NOMO-1 (cell line): ENCODE measurements around the gene LDLR.
"Not testable (repeated sequence)": the region's sequence is repeated elsewhere in the genome, so short reads cannot be mapped to it uniquely, and the experiment has no call there.

ENCODE experiments used
- DNase-seq, 2 experiments: peaks; one replicate each; lab custom pipeline; 2025; ENCODE audit not compliant: unreplicated experiment in 2 of 2; lab: John Stamatoyannopoulos, UW

The LDLR gene

GRCh38 chr19:11103667-11104066 lies 14.4 kb downstream of the LDLR start:
- not testable (repeated sequence) for DNase-seq

GRCh38 chr19:11105014-11105636 lies 15.9 kb downstream of the LDLR start:
- no peak for DNase-seq

DNA sequence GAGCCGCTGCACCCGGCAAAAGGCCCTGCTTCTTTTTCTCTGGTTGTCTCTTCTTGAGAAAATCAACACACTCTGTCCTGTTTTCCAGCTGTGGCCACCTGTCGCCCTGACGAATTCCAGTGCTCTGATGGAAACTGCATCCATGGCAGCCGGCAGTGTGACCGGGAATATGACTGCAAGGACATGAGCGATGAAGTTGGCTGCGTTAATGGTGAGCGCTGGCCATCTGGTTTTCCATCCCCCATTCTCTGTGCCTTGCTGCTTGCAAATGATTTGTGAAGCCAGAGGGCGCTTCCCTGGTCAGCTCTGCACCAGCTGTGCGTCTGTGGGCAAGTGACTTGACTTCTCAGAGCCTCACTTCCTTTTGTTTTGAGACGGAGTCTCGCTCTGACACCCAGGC lies 17.2 kb downstream of the LDLR start:
- no peak for DNase-seq

DNA sequence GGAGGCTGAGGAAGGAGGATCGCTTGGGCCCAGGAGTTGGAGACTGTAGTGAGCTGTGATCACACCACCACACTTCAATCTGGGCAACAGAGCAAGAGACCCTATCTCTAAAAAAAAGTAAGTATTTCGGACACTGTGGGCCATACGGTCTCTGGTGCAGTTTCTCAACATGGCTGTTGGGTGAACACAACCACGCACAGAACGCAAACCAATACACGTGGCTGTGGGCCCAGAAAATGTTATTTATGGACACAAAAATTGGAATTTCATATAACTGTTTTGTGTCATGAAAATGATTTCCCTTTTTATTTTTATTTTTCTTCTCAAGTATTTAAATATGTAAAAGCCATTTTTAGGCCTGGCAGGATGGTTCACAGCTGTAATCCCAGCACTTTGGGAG lies 19.5 kb downstream of the LDLR start:
- no peak for DNase-seq

DNA sequence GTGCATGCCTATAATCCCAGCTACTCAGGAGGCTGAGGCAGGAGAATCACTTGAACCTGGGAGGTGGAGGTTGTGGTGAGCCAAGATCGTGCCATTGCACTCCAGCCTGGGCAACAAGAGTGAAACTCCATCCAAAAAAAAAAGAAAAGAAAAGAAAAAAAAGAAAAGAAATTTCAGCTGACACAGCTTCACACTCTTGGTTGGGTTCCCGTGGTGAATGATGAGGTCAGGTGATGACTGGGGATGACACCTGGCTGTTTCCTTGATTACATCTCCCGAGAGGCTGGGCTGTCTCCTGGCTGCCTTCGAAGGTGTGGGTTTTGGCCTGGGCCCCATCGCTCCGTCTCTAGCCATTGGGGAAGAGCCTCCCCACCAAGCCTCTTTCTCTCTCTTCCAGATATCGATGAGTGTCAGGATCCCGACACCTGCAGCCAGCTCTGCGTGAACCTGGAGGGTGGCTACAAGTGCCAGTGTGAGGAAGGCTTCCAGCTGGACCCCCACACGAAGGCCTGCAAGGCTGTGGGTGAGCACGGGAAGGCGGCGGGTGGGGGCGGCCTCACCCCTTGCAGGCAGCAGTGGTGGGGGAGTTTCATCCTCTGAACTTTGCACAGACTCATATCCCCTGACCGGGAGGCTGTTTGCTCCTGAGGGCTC lies 22.0 kb downstream of the LDLR start:
- DNase-seq: no peak

DNA sequence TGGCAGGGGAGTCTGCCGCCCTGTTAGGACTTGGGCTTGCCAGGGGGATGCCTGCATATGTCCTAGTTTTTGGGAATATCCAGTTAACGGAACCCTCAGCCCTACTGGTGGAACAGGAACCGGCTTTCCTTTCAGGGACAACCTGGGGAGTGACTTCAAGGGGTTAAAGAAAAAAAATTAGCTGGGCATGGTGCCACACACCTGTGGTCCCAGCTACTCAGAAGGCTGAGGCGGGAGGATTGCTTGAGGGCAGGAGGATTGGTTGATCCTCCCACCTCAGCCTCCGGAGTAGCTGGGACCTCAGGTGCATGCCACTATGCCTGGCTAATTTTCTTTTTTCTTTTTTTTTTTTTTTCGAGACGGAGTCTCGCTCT lies 22.5 kb downstream of the LDLR start:
- no peak for DNase-seq

DNA sequence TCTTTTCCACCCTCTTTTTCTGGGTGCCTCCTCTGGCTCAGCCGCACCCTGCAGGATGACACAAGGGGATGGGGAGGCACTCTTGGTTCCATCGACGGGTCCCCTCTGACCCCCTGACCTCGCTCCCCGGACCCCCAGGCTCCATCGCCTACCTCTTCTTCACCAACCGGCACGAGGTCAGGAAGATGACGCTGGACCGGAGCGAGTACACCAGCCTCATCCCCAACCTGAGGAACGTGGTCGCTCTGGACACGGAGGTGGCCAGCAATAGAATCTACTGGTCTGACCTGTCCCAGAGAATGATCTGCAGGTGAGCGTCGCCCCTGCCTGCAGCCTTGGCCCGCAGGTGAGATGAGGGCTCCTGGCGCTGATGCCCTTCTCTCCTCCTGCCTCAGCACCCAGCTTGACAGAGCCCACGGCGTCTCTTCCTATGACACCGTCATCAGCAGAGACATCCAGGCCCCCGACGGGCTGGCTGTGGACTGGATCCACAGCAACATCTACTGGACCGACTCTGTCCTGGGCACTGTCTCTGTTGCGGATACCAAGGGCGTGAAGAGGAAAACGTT lies 24.0 kb downstream of the LDLR start:
- DNase-seq: no peak

- DNase-seq: no peak
Observed at GRCh38 chr19:11115042-11115441, 25.8 kb downstream of the LDLR start.

- DNase-seq: no peak
Observed at GRCh38 chr19:11115895-11116446, 26.7 kb downstream of the LDLR start.

- no peak for DNase-seq
Observed at GRCh38 chr19:11116507-11116906, 27.2 kb downstream of the LDLR start.

- not testable (repeated sequence) for DNase-seq
Observed at GRCh38 chr19:11121963-11122362, 32.7 kb downstream of the LDLR start.

- no peak for DNase-seq
Observed at GRCh38 chr19:11123114-11123513, 33.9 kb downstream of the LDLR start.

DNA sequence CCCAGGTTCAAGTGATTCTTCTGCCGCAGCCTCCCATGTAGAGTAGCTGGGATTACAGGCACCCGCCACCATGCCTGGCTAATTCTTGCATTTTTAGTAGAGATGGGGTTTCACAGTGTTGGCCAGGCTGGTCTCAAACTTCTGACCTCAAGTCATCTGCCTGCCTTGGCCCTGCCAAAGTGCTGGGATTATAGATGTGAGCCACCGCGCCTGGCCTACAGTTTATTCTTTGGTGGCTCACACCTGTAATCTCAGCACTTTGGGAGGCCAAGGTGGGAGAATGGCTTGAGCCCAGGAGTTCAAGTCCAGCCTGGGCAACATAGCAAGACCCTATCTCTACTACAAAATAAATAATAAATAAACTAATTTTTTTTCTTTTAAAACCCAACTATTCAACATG lies 34.9 kb downstream of the LDLR start:
- not testable (repeated sequence) for DNase-seq

- DNase-seq: peak in 1 of 2 experiments; percentile 14
Observed at GRCh38 chr19:11125994-11126685, 36.9 kb downstream of the LDLR start.

GRCh38 chr19:11127905-11128304 lies 38.6 kb downstream of the LDLR start:
- no peak for DNase-seq

GRCh38 chr19:11130824-11131455 lies 41.7 kb downstream of the LDLR start:
- DNase-seq: peak; percentile 51 to 59

DNA sequence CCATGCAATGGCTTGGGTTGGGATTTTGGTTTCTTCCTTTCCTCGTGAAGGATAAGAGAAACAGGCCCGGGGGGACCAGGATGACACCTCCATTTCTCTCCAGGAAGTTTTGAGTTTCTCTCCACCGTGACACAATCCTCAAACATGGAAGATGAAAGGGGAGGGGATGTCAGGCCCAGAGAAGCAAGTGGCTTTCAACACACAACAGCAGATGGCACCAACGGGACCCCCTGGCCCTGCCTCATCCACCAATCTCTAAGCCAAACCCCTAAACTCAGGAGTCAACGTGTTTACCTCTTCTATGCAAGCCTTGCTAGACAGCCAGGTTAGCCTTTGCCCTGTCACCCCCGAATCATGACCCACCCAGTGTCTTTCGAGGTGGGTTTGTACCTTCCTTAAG lies 42.2 kb downstream of the LDLR start:
- no peak for DNase-seq

DNA sequence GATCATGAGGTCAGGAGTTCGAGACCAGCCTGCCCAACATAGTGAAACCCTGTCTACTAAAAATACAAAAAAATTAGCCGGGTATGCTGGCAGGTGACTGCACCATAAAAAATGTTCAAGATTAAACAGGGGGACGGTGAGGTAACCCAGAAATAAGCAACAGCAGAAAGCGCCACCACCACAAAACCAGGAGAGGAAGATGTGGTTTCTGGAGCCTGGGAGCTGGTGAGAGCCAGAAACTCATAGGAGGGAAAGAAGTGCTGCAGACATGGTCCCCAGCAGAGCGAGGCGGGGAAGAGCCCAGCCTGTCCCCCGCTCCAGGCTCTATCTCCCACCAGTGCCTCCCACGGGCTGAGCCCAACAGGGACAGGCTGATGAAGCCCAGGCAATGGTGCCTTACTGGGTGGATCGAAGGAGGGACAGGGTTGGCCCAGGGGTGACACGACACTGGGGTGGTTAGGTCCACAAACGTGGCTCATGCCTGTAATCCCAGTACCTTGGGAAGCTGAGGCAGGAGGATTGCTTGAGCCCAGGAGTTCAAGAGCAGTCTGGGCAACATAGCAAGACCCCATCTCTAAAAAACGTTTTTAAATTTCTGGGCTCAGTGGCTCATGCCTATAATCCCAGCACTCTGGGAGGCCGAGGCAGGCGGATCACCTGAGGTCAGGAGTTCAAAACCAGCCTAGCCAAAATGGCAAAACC lies 47.3 kb downstream of the LDLR start:
- DNase-seq: no peak

DNA sequence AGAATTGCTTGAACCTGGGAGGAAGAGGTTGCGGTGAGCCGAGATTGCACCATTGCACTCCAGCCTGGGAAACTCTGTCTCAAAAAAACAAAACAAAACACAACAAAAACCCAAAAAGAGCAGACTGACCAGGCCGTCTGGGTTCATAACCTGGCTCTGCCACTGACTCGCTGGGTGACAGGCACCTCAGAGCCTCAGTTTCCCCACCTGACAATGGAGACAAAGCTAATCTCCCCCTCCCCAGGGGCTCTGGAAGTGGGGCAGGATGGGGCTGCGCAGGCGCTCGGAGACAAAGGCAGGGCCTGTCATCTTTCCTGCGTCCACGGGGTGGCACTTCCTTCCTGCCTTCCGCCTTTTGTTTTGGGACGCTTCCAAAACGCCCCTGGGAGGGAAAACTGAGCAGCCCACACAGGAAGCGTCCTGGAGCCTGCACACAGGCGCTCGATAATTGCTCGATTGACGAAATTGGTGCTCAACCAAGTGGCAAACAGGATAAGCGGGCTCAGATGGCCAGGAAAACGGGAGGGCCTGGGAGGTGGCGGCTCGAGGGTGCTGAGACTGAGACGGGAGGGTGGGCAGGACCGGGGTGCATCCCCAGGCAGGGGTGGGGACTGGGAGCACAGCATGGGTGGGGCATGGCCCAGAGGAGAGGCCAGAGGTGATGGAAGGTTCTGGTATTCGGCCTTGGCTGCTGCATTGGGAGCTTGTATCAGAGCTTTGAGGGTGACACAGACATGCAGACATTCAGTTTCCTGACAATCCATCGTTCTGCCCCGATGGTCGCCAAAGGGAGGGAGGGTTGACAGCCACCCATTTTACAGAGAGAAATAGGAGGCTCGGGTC lies 48.5 kb downstream of the LDLR start:
- DNase-seq: peak; percentile 55 to 63
